Measurements from ENCODE around the gene ADAM30. TPM values are rescaled to one million over a fixed set of nuclear protein-coding genes. Genes with fewer than 3 reads are reported as not detected.
"Not testable (repeated sequence)": the region's sequence is repeated elsewhere in the genome, so short reads cannot be mapped to it uniquely, and the experiment has no call there.

ADAM30 gene
- total RNA-seq, 1 donor: not detected

DNA sequence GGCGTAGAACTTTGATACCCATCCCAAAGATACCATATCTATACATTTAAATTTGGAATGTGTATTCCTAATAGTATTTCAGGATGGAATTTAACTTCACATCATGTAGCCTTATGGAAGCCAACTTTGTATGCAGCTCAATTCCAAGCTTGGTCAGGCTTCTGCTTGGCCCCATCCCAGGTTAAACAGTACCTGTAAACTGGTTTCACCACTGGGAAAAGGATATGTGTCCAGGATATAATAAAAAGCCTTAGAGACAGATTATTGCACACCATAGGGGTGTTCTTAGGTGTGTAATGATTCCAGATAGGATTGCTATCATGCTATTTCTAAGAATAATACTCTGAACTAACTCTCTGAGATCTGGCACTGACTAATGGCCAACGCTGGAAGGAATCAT lies 28.1 kb downstream of the ADAM30 start:
- no peak for DNase-seq (ENCODE audit: low read depth)
- TF ChIP-seq, protein P1, sequence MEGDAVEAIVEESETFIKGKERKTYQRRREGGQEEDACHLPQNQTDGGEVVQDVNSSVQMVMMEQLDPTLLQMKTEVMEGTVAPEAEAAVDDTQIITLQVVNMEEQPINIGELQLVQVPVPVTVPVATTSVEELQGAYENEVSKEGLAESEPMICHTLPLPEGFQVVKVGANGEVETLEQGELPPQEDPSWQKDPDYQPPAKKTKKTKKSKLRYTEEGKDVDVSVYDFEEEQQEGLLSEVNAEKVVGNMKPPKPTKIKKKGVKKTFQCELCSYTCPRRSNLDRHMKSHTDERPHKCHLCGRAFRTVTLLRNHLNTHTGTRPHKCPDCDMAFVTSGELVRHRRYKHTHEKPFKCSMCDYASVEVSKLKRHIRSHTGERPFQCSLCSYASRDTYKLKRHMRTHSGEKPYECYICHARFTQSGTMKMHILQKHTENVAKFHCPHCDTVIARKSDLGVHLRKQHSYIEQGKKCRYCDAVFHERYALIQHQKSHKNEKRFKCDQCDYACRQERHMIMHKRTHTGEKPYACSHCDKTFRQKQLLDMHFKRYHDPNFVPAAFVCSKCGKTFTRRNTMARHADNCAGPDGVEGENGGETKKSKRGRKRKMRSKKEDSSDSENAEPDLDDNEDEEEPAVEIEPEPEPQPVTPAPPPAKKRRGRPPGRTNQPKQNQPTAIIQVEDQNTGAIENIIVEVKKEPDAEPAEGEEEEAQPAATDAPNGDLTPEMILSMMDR (IDR thresholded peaks at IDR 0.05; ENCODE audit: insufficient read depth, low read length): no peak
- no peak overlapping the region for H3K4me3 ChIP-seq (ENCODE audit: low read depth, low read length)

DNA sequence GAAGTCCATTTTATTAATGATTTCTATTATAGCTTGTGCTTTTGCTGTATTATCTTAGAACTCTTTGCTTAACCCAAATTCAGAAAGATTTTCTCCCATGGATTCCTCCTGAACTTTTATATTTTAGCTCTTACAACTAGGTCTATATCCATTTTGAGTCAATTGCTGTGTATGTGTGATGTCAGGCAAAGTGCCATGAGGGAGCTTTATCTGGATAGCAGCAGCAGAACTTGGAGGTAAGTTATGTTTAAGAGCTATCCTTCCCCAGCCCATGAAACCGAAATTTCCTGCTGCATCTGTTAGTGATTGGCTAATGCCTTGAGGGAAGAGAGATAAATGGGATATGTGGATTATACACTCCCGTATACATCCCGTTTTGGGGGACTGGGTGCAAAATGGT lies 29.9 kb downstream of the ADAM30 start:
- H3K4me3 ChIP-seq (ENCODE audit: low read depth, low read length): no peak overlapping the region
- DNase-seq (ENCODE audit: low read depth): no peak
- TF ChIP-seq, protein P1 (IDR thresholded peaks at IDR 0.05; ENCODE audit: insufficient read depth, low read length): no peak

DNA sequence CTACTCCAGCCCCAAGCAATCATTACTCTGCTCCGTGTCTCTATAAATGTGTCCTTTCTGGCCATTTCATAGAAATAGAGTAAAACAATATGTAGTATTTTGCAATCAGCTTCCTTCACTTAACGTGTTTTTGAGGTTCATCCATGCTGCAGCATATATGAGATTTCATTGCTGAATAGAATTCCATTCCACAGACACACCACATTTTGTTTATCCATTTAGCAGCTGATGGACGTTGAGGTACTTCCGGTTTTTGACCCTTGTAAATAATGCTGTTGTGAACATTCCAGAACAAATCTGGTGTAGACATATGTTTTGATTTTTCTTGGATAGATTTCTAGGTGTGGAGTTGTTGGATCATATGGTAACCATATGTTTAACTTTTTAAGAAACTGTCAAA lies 30.7 kb downstream of the ADAM30 start:
- TF ChIP-seq, protein P1 (IDR thresholded peaks at IDR 0.05; ENCODE audit: insufficient read depth, low read length): no peak
- H3K4me3 ChIP-seq (ENCODE audit: low read depth, low read length): no peak overlapping the region
- no peak for DNase-seq (ENCODE audit: low read depth)

DNA sequence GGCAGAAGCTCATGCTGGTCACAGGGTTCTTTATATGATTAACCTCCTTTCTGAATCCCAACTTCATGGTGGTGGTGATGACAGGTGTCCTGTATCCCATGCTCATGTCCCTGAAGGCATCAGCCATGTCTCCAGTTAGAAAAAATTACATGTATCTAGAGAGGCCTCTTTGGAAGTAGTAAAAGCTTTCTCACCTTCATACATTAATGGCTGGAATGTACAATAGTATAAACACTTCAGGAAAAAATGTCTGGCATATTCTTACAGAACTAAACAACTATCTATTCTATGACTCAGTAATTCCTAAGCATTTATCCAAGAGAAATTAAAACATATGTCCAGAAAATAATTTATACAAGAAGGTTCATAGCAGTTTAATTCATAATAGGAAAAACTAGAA lies 34.0 kb downstream of the ADAM30 start:
- H3K4me3 ChIP-seq (ENCODE audit: low read depth, low read length): no peak overlapping the region
- peak; percentile 37 for DNase-seq (ENCODE audit: low read depth)
- TF ChIP-seq, protein P1 (IDR thresholded peaks at IDR 0.05; ENCODE audit: insufficient read depth, low read length): no peak

DNA sequence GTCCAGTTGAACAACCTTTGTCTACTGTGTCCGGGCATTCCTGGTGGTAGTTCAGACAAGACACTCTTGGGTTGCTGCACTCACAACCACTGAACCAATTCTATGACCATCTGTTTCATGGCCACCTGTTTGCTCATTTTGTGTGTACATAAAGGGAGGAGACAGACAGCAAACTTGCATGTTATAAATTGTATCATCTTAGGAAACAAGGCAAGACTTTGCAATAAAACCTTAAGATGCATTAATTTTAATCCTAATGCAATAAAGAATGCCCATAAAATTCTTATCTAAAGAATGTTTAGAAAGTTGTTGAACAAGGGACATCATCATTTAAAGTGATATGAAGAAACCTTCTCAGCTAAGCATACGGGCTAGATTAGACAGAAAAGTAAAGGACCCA lies 34.8 kb downstream of the ADAM30 start:
- TF ChIP-seq, protein P1 (IDR thresholded peaks at IDR 0.05; ENCODE audit: insufficient read depth, low read length): no peak
- no peak for DNase-seq (ENCODE audit: low read depth)
- H3K4me3 ChIP-seq (ENCODE audit: low read depth, low read length): no peak overlapping the region

DNA sequence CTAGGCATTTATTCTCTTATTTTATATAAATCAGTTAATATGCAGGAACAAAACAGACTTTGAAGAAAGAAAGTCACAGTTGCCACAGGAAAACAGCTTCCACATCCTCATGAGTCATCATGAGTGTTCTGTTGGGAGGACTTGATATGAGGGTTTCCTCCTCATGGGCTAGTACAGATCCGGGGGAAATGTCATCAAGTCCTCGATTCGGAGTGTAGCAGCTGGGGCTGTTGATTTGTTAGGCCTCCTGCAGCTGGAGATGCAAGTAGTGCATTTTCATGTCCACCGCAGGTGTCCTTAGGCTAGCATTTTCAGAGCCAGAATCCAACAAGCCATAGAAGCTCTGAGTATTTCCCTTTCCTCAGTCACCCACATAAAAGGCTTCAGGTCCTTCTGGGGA lies 36.7 kb downstream of the ADAM30 start:
- H3K4me3 ChIP-seq (ENCODE audit: low read depth, low read length): no peak overlapping the region
- peak; percentile 68 for DNase-seq (ENCODE audit: low read depth)
- TF ChIP-seq, protein P1 (IDR thresholded peaks at IDR 0.05; ENCODE audit: insufficient read depth, low read length): no peak

DNA sequence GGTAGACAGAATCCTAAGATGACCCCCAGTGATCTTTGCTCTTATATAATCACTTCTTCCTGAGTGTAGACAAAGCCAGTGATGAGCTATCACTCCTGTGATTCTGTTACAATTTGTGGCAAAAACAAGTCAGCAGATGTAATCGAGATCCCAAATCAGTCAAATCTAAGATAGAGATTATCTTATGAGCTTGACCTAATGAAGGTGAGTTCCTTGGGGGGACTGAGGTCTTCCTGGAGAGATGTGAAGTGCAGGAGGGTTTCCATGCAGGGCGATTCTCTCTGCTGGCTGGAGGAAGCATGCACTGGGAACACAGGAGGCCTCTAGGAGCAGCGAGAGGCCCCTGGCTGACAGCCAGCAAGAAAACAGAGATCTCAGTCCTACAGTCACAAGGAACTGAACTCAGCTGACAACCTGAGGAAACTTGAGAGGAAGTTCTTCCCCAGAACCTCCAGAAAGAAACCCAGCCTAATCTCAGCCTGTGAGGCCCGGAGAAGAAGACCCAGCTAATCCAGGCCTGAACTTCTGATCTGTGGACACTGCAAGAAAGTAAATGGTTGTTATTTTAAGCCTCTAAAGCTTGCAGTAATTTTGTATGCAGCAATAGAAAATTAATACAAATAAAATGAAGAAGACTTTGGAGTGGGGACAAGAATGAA lies 37.6 kb downstream of the ADAM30 start:
- not testable (repeated sequence) for DNase-seq (ENCODE audit: low read depth); H3K4me3 ChIP-seq (ENCODE audit: low read depth, low read length)
